ENCODE measurements around the gene WRAP73.

WRAP73 gene

GRCh38 chr1:3631320-3632260, 18.3 kb downstream of the WRAP73 start:
- Histone ChIP-seq H3K4me1 (ENCODE audit: insufficient read depth, low read length) (0 out of 2 replicates have a peak, but pooled peaks cover 4% of the 10 kb centered on the region), H3K9me3 (ENCODE audit: insufficient read depth, low read depth, low read length) (no peaks in the 10 kb centered on the region), H3K27ac (ENCODE audit: low read length) (peak overlapping the region; percentile 24), H3K9ac (ENCODE audit: low read depth, low read length) (peak overlapping the region; percentile 63), H3K4me3 (ENCODE audit: low read length) (no peak overlapping the region), H3K27me3 (ENCODE audit: insufficient read depth, low read length) (no peaks in the 10 kb centered on the region), H3K36me3 (ENCODE audit: insufficient read depth, low read depth, low read length) (peaks cover 66% of the 10 kb centered on the region)

DNA sequence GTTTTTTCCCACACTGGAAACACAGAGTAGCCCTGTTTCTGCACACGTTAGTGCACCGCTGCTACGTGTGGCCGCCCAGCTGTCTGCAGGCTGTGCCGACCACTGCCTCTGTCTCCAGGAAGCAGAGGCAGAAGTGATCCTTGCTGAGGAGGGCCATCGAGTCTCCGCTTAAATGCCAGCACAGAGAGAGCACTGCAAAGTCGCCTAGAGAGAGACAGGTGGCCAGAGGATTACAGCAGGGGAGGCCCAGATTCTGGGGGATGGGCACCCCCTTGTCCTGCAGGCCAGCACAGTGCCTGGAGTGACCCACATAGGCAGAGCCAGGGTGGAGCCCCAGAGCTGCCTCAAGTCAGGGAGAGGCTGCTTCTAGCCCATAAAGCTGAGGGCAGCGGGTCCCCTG, 19.0 kb downstream of the WRAP73 start:
- Histone ChIP-seq H3K27ac (ENCODE audit: low read length) (no peak overlapping the region), H3K27me3 (ENCODE audit: insufficient read depth, low read length) (no peaks in the 10 kb centered on the region), H3K9me3 (ENCODE audit: insufficient read depth, low read depth, low read length) (no peaks in the 10 kb centered on the region), H3K4me3 (ENCODE audit: low read length) (no peak overlapping the region), H3K36me3 (ENCODE audit: insufficient read depth, low read depth, low read length) (peaks cover 61% of the 10 kb centered on the region), H3K9ac (ENCODE audit: low read depth, low read length) (no peak overlapping the region), H3K4me1 (ENCODE audit: insufficient read depth, low read length) (0 out of 2 replicates have a peak, but pooled peaks cover 5% of the 10 kb centered on the region)

- peaks cover 54% of the 10 kb centered on the region for H3K36me3 ChIP-seq (ENCODE audit: insufficient read depth, low read depth, low read length)
These were observed 19.7 kb downstream of the WRAP73 start for GRCh38 chr1:3630161-3630611.

GRCh38 chr1:3629561-3630160, 20.2 kb downstream of the WRAP73 start:
- H3K36me3 ChIP-seq (ENCODE audit: insufficient read depth, low read depth, low read length) = peaks cover 49% of the 10 kb centered on the region

More at GRCh38 chr1:3630161-3630611, 19.7 kb downstream of the WRAP73 start:
- H3K4me1 ChIP-seq (ENCODE audit: insufficient read depth, low read length) = 0 out of 2 replicates have a peak, but pooled peaks cover 8% of the 10 kb centered on the region
- no peak overlapping the region for H3K9ac ChIP-seq (ENCODE audit: low read depth, low read length)
- no peak overlapping the region for H3K27ac ChIP-seq (ENCODE audit: low read length)
- H3K27me3 ChIP-seq (ENCODE audit: insufficient read depth, low read length) = no peaks in the 10 kb centered on the region
- H3K9me3 ChIP-seq (ENCODE audit: insufficient read depth, low read depth, low read length) = no peaks in the 10 kb centered on the region
- H3K4me3 ChIP-seq (ENCODE audit: low read length) = no peak overlapping the region

DNA sequence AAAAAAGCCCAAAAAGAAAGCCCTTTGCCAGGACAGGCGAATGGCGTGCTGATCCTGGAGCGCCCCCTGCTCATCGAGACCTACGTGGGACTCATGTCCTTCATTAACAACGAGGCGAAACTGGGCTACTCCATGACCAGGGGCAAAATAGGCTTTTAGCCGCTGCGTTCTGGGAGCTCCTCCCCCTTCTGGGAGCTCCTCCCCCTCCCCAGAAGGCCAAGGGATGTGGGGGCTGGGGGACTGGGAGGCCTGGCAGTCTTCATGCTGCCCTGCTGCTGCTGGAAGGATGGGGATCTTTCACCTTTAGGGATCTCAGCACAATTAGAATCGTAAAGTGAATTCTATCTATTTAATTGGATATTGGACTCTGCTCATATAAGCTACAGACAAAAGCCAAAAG, 21.5 kb downstream of the WRAP73 start:
- no peaks in the 10 kb centered on the region for H3K9me3 ChIP-seq (ENCODE audit: insufficient read depth, low read depth, low read length)
- H3K4me3 ChIP-seq (ENCODE audit: low read length) = no peak overlapping the region
- H3K4me1 ChIP-seq (ENCODE audit: insufficient read depth, low read length) = 0 out of 2 replicates have a peak, but pooled peaks cover 8% of the 10 kb centered on the region
- no peak overlapping the region for H3K9ac ChIP-seq (ENCODE audit: low read depth, low read length)
- H3K36me3 ChIP-seq (ENCODE audit: insufficient read depth, low read depth, low read length) = peaks cover 38% of the 10 kb centered on the region
- H3K27ac ChIP-seq (ENCODE audit: low read length) = no peak overlapping the region
- peaks cover 6% of the 10 kb centered on the region; the same call in 1 of the 2 replicates for H3K27me3 ChIP-seq (ENCODE audit: insufficient read depth, low read length)

More at GRCh38 chr1:3629561-3630160, 20.2 kb downstream of the WRAP73 start:
- Histone ChIP-seq H3K4me3 (ENCODE audit: low read length) (no peak overlapping the region), H3K9ac (ENCODE audit: low read depth, low read length) (no peak overlapping the region), H3K27ac (ENCODE audit: low read length) (no peak overlapping the region), H3K9me3 (ENCODE audit: insufficient read depth, low read depth, low read length) (no peaks in the 10 kb centered on the region), H3K27me3 (ENCODE audit: insufficient read depth, low read length) (no peaks in the 10 kb centered on the region), H3K4me1 (ENCODE audit: insufficient read depth, low read length) (0 out of 2 replicates have a peak, but pooled peaks cover 8% of the 10 kb centered on the region)

- Histone ChIP-seq H3K9me3 (ENCODE audit: insufficient read depth, low read depth, low read length) (no peaks in the 10 kb centered on the region), H3K27me3 (ENCODE audit: insufficient read depth, low read length) (peaks cover 6% of the 10 kb centered on the region; the same call in 1 of the 2 replicates), H3K4me3 (ENCODE audit: low read length) (no peak overlapping the region), H3K9ac (ENCODE audit: low read depth, low read length) (no peak overlapping the region), H3K27ac (ENCODE audit: low read length) (no peak overlapping the region), H3K36me3 (ENCODE audit: insufficient read depth, low read depth, low read length) (peaks cover 38% of the 10 kb centered on the region), H3K4me1 (ENCODE audit: insufficient read depth, low read length) (0 out of 2 replicates have a peak, but pooled peaks cover 8% of the 10 kb centered on the region)
These were observed 22.2 kb downstream of the WRAP73 start for GRCh38 chr1:3627515-3628253.

GRCh38 chr1:3626025-3626424, 23.9 kb downstream of the WRAP73 start:
- no peak overlapping the region for H3K9ac ChIP-seq (ENCODE audit: low read depth, low read length)
- H3K27ac ChIP-seq (ENCODE audit: low read length) = no peak overlapping the region
- H3K4me3 ChIP-seq (ENCODE audit: low read length) = peak overlapping the region; percentile 71

DNA sequence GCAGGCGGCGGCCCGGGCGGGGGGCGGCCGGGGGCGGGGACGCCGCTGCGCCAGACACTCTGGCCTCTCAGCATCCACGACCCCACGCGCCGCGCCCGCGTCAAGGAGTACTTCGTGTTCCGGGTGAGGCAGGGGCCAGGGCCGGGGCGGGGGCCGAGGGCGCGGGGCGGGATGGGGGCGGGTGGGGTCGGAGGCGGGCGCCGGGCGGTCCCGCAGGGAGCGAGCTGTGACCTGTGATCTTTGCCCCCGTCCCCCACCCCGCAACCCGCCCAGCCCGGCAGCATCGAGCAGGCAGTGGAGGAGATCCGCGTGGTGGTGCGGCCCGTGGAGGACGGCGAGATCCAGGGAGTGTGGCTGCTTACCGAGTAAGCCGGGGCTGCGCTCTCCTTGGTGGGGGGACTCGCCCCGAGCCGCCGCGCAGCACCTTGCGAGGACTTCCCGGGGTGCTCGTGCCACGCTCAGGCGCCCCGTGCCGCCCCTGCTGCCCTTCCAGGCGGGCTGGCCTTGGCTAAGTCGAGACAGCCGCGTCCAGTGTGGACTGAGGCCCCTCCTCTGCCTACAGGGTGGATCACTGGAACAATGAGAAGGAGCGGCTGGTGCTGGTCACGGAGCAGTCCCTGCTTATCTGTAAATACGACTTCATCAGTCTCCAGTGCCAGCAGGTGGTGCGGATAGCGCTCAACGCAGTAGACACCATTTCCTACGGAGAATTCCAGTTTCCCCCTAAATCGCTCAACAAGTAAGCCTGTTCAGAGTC, 24.6 kb downstream of the WRAP73 start:
- Histone ChIP-seq H3K9ac (ENCODE audit: low read depth, low read length) (peak overlapping the region; percentile 36; the same call in 1 of the 2 replicates), H3K27me3 (ENCODE audit: insufficient read depth, low read length) (peaks cover 11% of the 10 kb centered on the region; the same call in 1 of the 2 replicates), H3K36me3 (ENCODE audit: insufficient read depth, low read depth, low read length) (peaks cover 30% of the 10 kb centered on the region), H3K4me3 (ENCODE audit: low read length) (peak overlapping the region; percentile 71), H3K9me3 (ENCODE audit: insufficient read depth, low read depth, low read length) (no peaks in the 10 kb centered on the region), H3K4me1 (ENCODE audit: insufficient read depth, low read length) (0 out of 2 replicates have a peak, but pooled peaks cover 4% of the 10 kb centered on the region), H3K27ac (ENCODE audit: low read length) (no peak overlapping the region)

More at GRCh38 chr1:3626025-3626424, 23.9 kb downstream of the WRAP73 start:
- H3K4me1 ChIP-seq (ENCODE audit: insufficient read depth, low read length) = 0 out of 2 replicates have a peak, but pooled peaks cover 4% of the 10 kb centered on the region
- H3K36me3 ChIP-seq (ENCODE audit: insufficient read depth, low read depth, low read length) = peaks cover 32% of the 10 kb centered on the region
- H3K27me3 ChIP-seq (ENCODE audit: insufficient read depth, low read length) = peaks cover 6% of the 10 kb centered on the region; the same call in 1 of the 2 replicates
- H3K9me3 ChIP-seq (ENCODE audit: insufficient read depth, low read depth, low read length) = no peaks in the 10 kb centered on the region

- Histone ChIP-seq H3K27ac (ENCODE audit: low read length) (no peak within 1 kb of the TSS), H3K36me3 (ENCODE audit: insufficient read depth, low read depth, low read length) (peaks cover 22% of the 10 kb centered on the region), H3K27me3 (ENCODE audit: insufficient read depth, low read length) (peaks cover 17% of the 10 kb centered on the region; the same call in 1 of the 2 replicates), H3K9ac (ENCODE audit: low read depth, low read length) (peak within 1 kb of the TSS; percentile 45; the same call in 1 of the 2 replicates), H3K4me3 (ENCODE audit: low read length) (peak within 1 kb of the TSS; percentile 87), H3K4me1 (ENCODE audit: insufficient read depth, low read length) (0 out of 2 replicates have a peak, but pooled peaks cover 4% of the 10 kb centered on the region), H3K9me3 (ENCODE audit: insufficient read depth, low read depth, low read length) (no peaks in the 10 kb centered on the region)
These were observed 25.4 kb downstream of the WRAP73 start, which contains the start of gene TPRG1L for GRCh38 chr1:3624200-3625136. TSS of gene TPRG1L (plus strand) at chr1:3625015. CDS start at chr1:3625073, 58 bp downstream.
